A673 (cell line): Measurements from ENCODE around the gene GLOD4. TPM values are rescaled to one million over a fixed set of nuclear protein-coding genes. Genes with fewer than 3 reads are reported as not detected.

Source experiments
- BruUV-seq: library from RNA; stranded (reverse); fragments of 400-500 nt; replicated peaks from 2 replicates; lab custom pipeline; 2021; lab: Mats Ljungman, UMichigan
- CTCF ChIA-PET: fragments of 300-600 bp; sonication (Branson Sonifier 250); formaldehyde crosslinking; loops from one replicate; lab custom pipeline; 2022; ENCODE audit warnings: antibody characterized with exemption; lab: Charles Lee
- POLR2A ChIA-PET: fragments of 300-600 bp; sonication (Branson Sonifier 250); formaldehyde crosslinking; loops from one replicate; lab custom pipeline; 2022; ENCODE audit warnings: antibody characterized with exemption; ENCODE audit not compliant: low non-redundant PET; lab: Charles Lee
- DNase-seq: peaks from one replicate; pipeline ENCODE4 v3.0.0-alpha.2; 2015; ENCODE audit warnings: low spot score
- H3K27ac ChIP-seq: fragments of 200-600 bp; sonication (generic); 2 replicates; pipeline ENCODE4 v1.5.1; 2016; ENCODE audit warnings: mixed run types, low read depth, mild to moderate bottlenecking, mixed read lengths, antibody characterized with exemption, low read length; ENCODE audit not compliant: poor library complexity, severe bottlenecking
- H3K27me3 ChIP-seq: fragments of 200-600 bp; sonication (generic); replicated peaks from 2 replicates; pipeline ENCODE4 v1.6.1; 2017; ENCODE audit warnings: mixed run types, low read depth, mild to moderate bottlenecking, mixed read lengths, antibody characterized with exemption, low read length; ENCODE audit not compliant: insufficient read depth, poor library complexity
- H3K36me3 ChIP-seq: fragments of 200-600 bp; sonication (generic); 2 replicates; pipeline ENCODE4 v1.6.1; 2016; ENCODE audit warnings: mixed run types, mild to moderate bottlenecking, mixed read lengths, antibody characterized with exemption, low read length; ENCODE audit not compliant: insufficient read depth, poor library complexity, severe bottlenecking
- H3K4me1 ChIP-seq: fragments of 200-600 bp; sonication (generic); 2 replicates; pipeline ENCODE4 v1.6.1; 2017; ENCODE audit warnings: mixed run types, mild to moderate bottlenecking, mixed read lengths, antibody characterized with exemption, low read length; ENCODE audit not compliant: insufficient read depth, poor library complexity, severe bottlenecking
- H3K4me3 ChIP-seq: fragments of 200-600 bp; sonication (generic); 2 replicates; pipeline ENCODE4 v1.5.1; 2016; ENCODE audit warnings: low read depth, mixed run types, mild to moderate bottlenecking, mixed read lengths, low read length; ENCODE audit not compliant: poor library complexity, severe bottlenecking
- H3K9me3 ChIP-seq: fragments of 200-600 bp; sonication (generic); 2 replicates; pipeline ENCODE4 v1.6.1; 2016; ENCODE audit warnings: mixed run types, low read depth, mild to moderate bottlenecking, mixed read lengths, antibody characterized with exemption, low read length; ENCODE audit not compliant: poor library complexity, severe bottlenecking
- CTCF ChIP-seq: fragments of 300-800, 200-600 bp; sonication (generic); conservative IDR thresholded peaks from 2 replicates; pipeline ENCODE4 v1.5.1; 2017; ENCODE audit warnings: low read depth, mild to moderate bottlenecking, antibody characterized with exemption, low read length, moderate library complexity, mixed read lengths
- EZH2 ChIP-seq: fragments of 200-600 bp; sonication (generic); IDR thresholded peaks from 2 replicates; pipeline ENCODE4 v1.6.1; 2017; ENCODE audit warnings: borderline replicate concordance, low read depth, mild to moderate bottlenecking, mixed read lengths, antibody characterized with exemption, low read length; ENCODE audit not compliant: poor library complexity, severe bottlenecking
- intact Hi-C: fragments of 100-400 bp; cut with micrococcal nuclease; formaldehyde crosslinking; loops from one replicate; pipeline ENCODE4 v1.10.0; 2022; ENCODE audit not compliant: unreplicated experiment
- total RNA-seq: library from RNA; stranded (reverse); gene quantifications from 2 replicates; pipeline ENCODE4 v1.2.3, GENCODE V29; 2021

The GLOD4 gene
- total RNA-seq, 1 experiment from 2014 or later: 110 TPM

- no peaks in the 10 kb centered on the region for H3K4me1 ChIP-seq
- no peaks in the 10 kb centered on the region for H3K36me3 ChIP-seq
- CTCF ChIA-PET: no interaction called here
- no peak for TF ChIP-seq EZH2
- no peak for TF ChIP-seq CTCF
- H3K27ac ChIP-seq: no peak overlapping the region
- no peak overlapping the region for H3K4me3 ChIP-seq
- BruUV-seq: no TSS peak
- intact Hi-C loops: no loop called here
- no peak for DNase-seq
- H3K27me3 ChIP-seq: no peaks in the 10 kb centered on the region
- H3K9me3 ChIP-seq: no peaks in the 10 kb centered on the region
- POLR2A ChIA-PET: no interaction called here
These were observed 53.2 kb downstream of the GLOD4 start for GRCh38 chr17:728911-729310.

GRCh38 chr17:726271-726919 lies 55.7 kb downstream of the GLOD4 start:
- no peaks in the 10 kb centered on the region for H3K36me3 ChIP-seq
- CTCF ChIA-PET: no interaction called here
- BruUV-seq: no TSS peak
- H3K4me3 ChIP-seq: no peak overlapping the region
- no peak for DNase-seq
- H3K4me1 ChIP-seq: no peaks in the 10 kb centered on the region
- intact Hi-C loops: no loop called here
- no peaks in the 10 kb centered on the region for H3K9me3 ChIP-seq
- POLR2A ChIA-PET: no interaction called here
- no peak for TF ChIP-seq EZH2
- no peaks in the 10 kb centered on the region for H3K27me3 ChIP-seq
- H3K27ac ChIP-seq: no peak overlapping the region

- BruUV-seq: no TSS peak
- no peak for TF ChIP-seq EZH2
- no peak for TF ChIP-seq CTCF
- H3K36me3 ChIP-seq: no peaks in the 10 kb centered on the region
- CTCF ChIA-PET: no interaction called here
- no peak overlapping the region for H3K4me3 ChIP-seq
- H3K27me3 ChIP-seq: no peaks in the 10 kb centered on the region
- H3K27ac ChIP-seq: no peak overlapping the region
- no peak for DNase-seq
- POLR2A ChIA-PET: no interaction called here
- no peaks in the 10 kb centered on the region for H3K9me3 ChIP-seq
- intact Hi-C loops: no loop called here
- no peaks in the 10 kb centered on the region for H3K4me1 ChIP-seq
These were observed 56.3 kb downstream of the GLOD4 start for GRCh38 chr17:725746-726145.

- no peak for TF ChIP-seq EZH2
- no peak for TF ChIP-seq CTCF
- Histone ChIP-seq H3K27me3 (no peaks in the 10 kb centered on the region), H3K9me3 (no peaks in the 10 kb centered on the region), H3K36me3 (no peaks in the 10 kb centered on the region), H3K4me3 (no peak overlapping the region), H3K27ac (no peak overlapping the region), H3K4me1 (no peaks in the 10 kb centered on the region)
- POLR2A ChIA-PET: no interaction called here
- CTCF ChIA-PET: no interaction called here
- no TSS peak for BruUV-seq
- intact Hi-C loops: no loop called here
- DNase-seq: no peak
These were observed 57.0 kb downstream of the GLOD4 start for GRCh38 chr17:725084-725483.
